ENCODE results near the gene MBD5.

The MBD5 gene

GRCh38 chr2:148306027-148306426, 285.1 kb downstream of the MBD5 start:
- H3K36me3 ChIP-seq (ENCODE audit: control insufficient read depth, low read depth, low read length), result no peaks in the 10 kb centered on the region
- no peak overlapping the region for H3K9ac ChIP-seq (ENCODE audit: low read length)
- H3K27ac ChIP-seq (ENCODE audit: low read length), result no peak overlapping the region
- H3K4me3 ChIP-seq (ENCODE audit: low read length), result no peak overlapping the region
- peaks cover 50% of the 10 kb centered on the region for H3K4me1 ChIP-seq (ENCODE audit: control insufficient read depth, low read depth, low read length)
- H3K9me3 ChIP-seq (ENCODE audit: control insufficient read depth, low read depth, low read length), result no peaks in the 10 kb centered on the region
- H3K27me3 ChIP-seq (ENCODE audit: control insufficient read depth, insufficient read depth, low read length), result no peaks in the 10 kb centered on the region

GRCh38 chr2:148317598-148317997, 296.7 kb downstream of the MBD5 start:
- H3K36me3 ChIP-seq (ENCODE audit: control insufficient read depth, low read depth, low read length), result no peaks in the 10 kb centered on the region
- H3K4me3 ChIP-seq (ENCODE audit: low read length), result no peak overlapping the region
- H3K4me1 ChIP-seq (ENCODE audit: control insufficient read depth, low read depth, low read length), result no peaks in the 10 kb centered on the region
- no peaks in the 10 kb centered on the region for H3K27me3 ChIP-seq (ENCODE audit: control insufficient read depth, insufficient read depth, low read length)
- H3K27ac ChIP-seq (ENCODE audit: low read length), result no peak overlapping the region
- no peak overlapping the region for H3K9ac ChIP-seq (ENCODE audit: low read length)
- no peaks in the 10 kb centered on the region for H3K9me3 ChIP-seq (ENCODE audit: control insufficient read depth, low read depth, low read length)

GRCh38 chr2:148338541-148338940, 317.6 kb downstream of the MBD5 start:
- Histone ChIP-seq H3K36me3 (ENCODE audit: control insufficient read depth, low read depth, low read length) (no peaks in the 10 kb centered on the region), H3K9me3 (ENCODE audit: control insufficient read depth, low read depth, low read length) (no peaks in the 10 kb centered on the region), H3K27ac (ENCODE audit: low read length) (no peak overlapping the region), H3K9ac (ENCODE audit: low read length) (no peak overlapping the region), H3K27me3 (ENCODE audit: control insufficient read depth, insufficient read depth, low read length) (no peaks in the 10 kb centered on the region), H3K4me1 (ENCODE audit: control insufficient read depth, low read depth, low read length) (no peaks in the 10 kb centered on the region), H3K4me3 (ENCODE audit: low read length) (no peak overlapping the region)

GRCh38 chr2:148342086-148342485, 321.2 kb downstream of the MBD5 start:
- no peak overlapping the region for H3K4me3 ChIP-seq (ENCODE audit: low read length)
- H3K27ac ChIP-seq (ENCODE audit: low read length), result no peak overlapping the region
- H3K9me3 ChIP-seq (ENCODE audit: control insufficient read depth, low read depth, low read length), result no peaks in the 10 kb centered on the region
- no peaks in the 10 kb centered on the region for H3K4me1 ChIP-seq (ENCODE audit: control insufficient read depth, low read depth, low read length)
- no peaks in the 10 kb centered on the region for H3K27me3 ChIP-seq (ENCODE audit: control insufficient read depth, insufficient read depth, low read length)
- no peak overlapping the region for H3K9ac ChIP-seq (ENCODE audit: low read length)
- H3K36me3 ChIP-seq (ENCODE audit: control insufficient read depth, low read depth, low read length), result no peaks in the 10 kb centered on the region

- Histone ChIP-seq H3K4me3 (ENCODE audit: low read length) (no peak overlapping the region), H3K9ac (ENCODE audit: low read length) (no peak overlapping the region), H3K36me3 (ENCODE audit: control insufficient read depth, low read depth, low read length) (no peaks in the 10 kb centered on the region), H3K9me3 (ENCODE audit: control insufficient read depth, low read depth, low read length) (no peaks in the 10 kb centered on the region), H3K4me1 (ENCODE audit: control insufficient read depth, low read depth, low read length) (peaks cover 2% of the 10 kb centered on the region), H3K27me3 (ENCODE audit: control insufficient read depth, insufficient read depth, low read length) (no peaks in the 10 kb centered on the region), H3K27ac (ENCODE audit: low read length) (no peak overlapping the region)
Observed at GRCh38 chr2:148350199-148350598, 329.3 kb downstream of the MBD5 start.

GRCh38 chr2:148351437-148352143, 330.7 kb downstream of the MBD5 start:
- no peaks in the 10 kb centered on the region for H3K9me3 ChIP-seq (ENCODE audit: control insufficient read depth, low read depth, low read length)
- no peak overlapping the region for H3K9ac ChIP-seq (ENCODE audit: low read length)
- H3K4me3 ChIP-seq (ENCODE audit: low read length), result no peak overlapping the region
- H3K4me1 ChIP-seq (ENCODE audit: control insufficient read depth, low read depth, low read length), result peaks cover 2% of the 10 kb centered on the region
- H3K36me3 ChIP-seq (ENCODE audit: control insufficient read depth, low read depth, low read length), result no peaks in the 10 kb centered on the region
- no peaks in the 10 kb centered on the region for H3K27me3 ChIP-seq (ENCODE audit: control insufficient read depth, insufficient read depth, low read length)
- H3K27ac ChIP-seq (ENCODE audit: low read length), result no peak overlapping the region

- H3K4me1 ChIP-seq (ENCODE audit: control insufficient read depth, low read depth, low read length), result peaks cover 8% of the 10 kb centered on the region
- H3K9ac ChIP-seq (ENCODE audit: low read length), result no peak overlapping the region
- no peaks in the 10 kb centered on the region for H3K9me3 ChIP-seq (ENCODE audit: control insufficient read depth, low read depth, low read length)
- no peak overlapping the region for H3K27ac ChIP-seq (ENCODE audit: low read length)
- no peak overlapping the region for H3K4me3 ChIP-seq (ENCODE audit: low read length)
- H3K27me3 ChIP-seq (ENCODE audit: control insufficient read depth, insufficient read depth, low read length), result no peaks in the 10 kb centered on the region
- H3K36me3 ChIP-seq (ENCODE audit: control insufficient read depth, low read depth, low read length), result no peaks in the 10 kb centered on the region
Observed at GRCh38 chr2:148358375-148358774, 337.5 kb downstream of the MBD5 start.

- H3K9ac ChIP-seq (ENCODE audit: low read length), result no peak overlapping the region
- H3K9me3 ChIP-seq (ENCODE audit: control insufficient read depth, low read depth, low read length), result no peaks in the 10 kb centered on the region
- H3K36me3 ChIP-seq (ENCODE audit: control insufficient read depth, low read depth, low read length), result no peaks in the 10 kb centered on the region
- H3K27me3 ChIP-seq (ENCODE audit: control insufficient read depth, insufficient read depth, low read length), result no peaks in the 10 kb centered on the region
- H3K27ac ChIP-seq (ENCODE audit: low read length), result no peak overlapping the region
- H3K4me3 ChIP-seq (ENCODE audit: low read length), result no peak overlapping the region
- H3K4me1 ChIP-seq (ENCODE audit: control insufficient read depth, low read depth, low read length), result peaks cover 8% of the 10 kb centered on the region
Observed at GRCh38 chr2:148360662-148361061, 339.8 kb downstream of the MBD5 start.

GRCh38 chr2:148362144-148362796, 341.4 kb downstream of the MBD5 start:
- Histone ChIP-seq H3K4me1 (ENCODE audit: control insufficient read depth, low read depth, low read length) (peaks cover 8% of the 10 kb centered on the region), H3K36me3 (ENCODE audit: control insufficient read depth, low read depth, low read length) (no peaks in the 10 kb centered on the region)

GRCh38 chr2:148375214-148375613, 354.3 kb downstream of the MBD5 start:
- Histone ChIP-seq H3K27me3 (ENCODE audit: control insufficient read depth, insufficient read depth, low read length) (no peaks in the 10 kb centered on the region), H3K9ac (ENCODE audit: low read length) (no peak overlapping the region), H3K4me1 (ENCODE audit: control insufficient read depth, low read depth, low read length) (no peaks in the 10 kb centered on the region), H3K4me3 (ENCODE audit: low read length) (no peak overlapping the region), H3K27ac (ENCODE audit: low read length) (no peak overlapping the region), H3K36me3 (ENCODE audit: control insufficient read depth, low read depth, low read length) (no peaks in the 10 kb centered on the region), H3K9me3 (ENCODE audit: control insufficient read depth, low read depth, low read length) (peaks cover 10% of the 10 kb centered on the region)

More at GRCh38 chr2:148362144-148362796, 341.4 kb downstream of the MBD5 start:
- Histone ChIP-seq H3K27me3 (ENCODE audit: control insufficient read depth, insufficient read depth, low read length) (no peaks in the 10 kb centered on the region), H3K9ac (ENCODE audit: low read length) (no peak overlapping the region), H3K27ac (ENCODE audit: low read length) (no peak overlapping the region), H3K9me3 (ENCODE audit: control insufficient read depth, low read depth, low read length) (no peaks in the 10 kb centered on the region), H3K4me3 (ENCODE audit: low read length) (no peak overlapping the region)

- Histone ChIP-seq H3K9ac (ENCODE audit: low read length) (no peak overlapping the region), H3K9me3 (ENCODE audit: control insufficient read depth, low read depth, low read length) (no peaks in the 10 kb centered on the region), H3K36me3 (ENCODE audit: control insufficient read depth, low read depth, low read length) (no peaks in the 10 kb centered on the region), H3K27me3 (ENCODE audit: control insufficient read depth, insufficient read depth, low read length) (no peaks in the 10 kb centered on the region), H3K27ac (ENCODE audit: low read length) (no peak overlapping the region), H3K4me1 (ENCODE audit: control insufficient read depth, low read depth, low read length) (no peaks in the 10 kb centered on the region), H3K4me3 (ENCODE audit: low read length) (no peak overlapping the region)
Observed at GRCh38 chr2:148391324-148391723, 370.4 kb downstream of the MBD5 start.

GRCh38 chr2:148402786-148403185, 381.9 kb downstream of the MBD5 start:
- no peaks in the 10 kb centered on the region for H3K27me3 ChIP-seq (ENCODE audit: control insufficient read depth, insufficient read depth, low read length)
- no peak overlapping the region for H3K9ac ChIP-seq (ENCODE audit: low read length)
- H3K36me3 ChIP-seq (ENCODE audit: control insufficient read depth, low read depth, low read length), result no peaks in the 10 kb centered on the region
- no peaks in the 10 kb centered on the region for H3K4me1 ChIP-seq (ENCODE audit: control insufficient read depth, low read depth, low read length)
- no peak overlapping the region for H3K4me3 ChIP-seq (ENCODE audit: low read length)
- H3K9me3 ChIP-seq (ENCODE audit: control insufficient read depth, low read depth, low read length), result no peaks in the 10 kb centered on the region
- no peak overlapping the region for H3K27ac ChIP-seq (ENCODE audit: low read length)
